ENCODE results near the gene PCDHA2.
"Not testable (repeated sequence)": the region's sequence is repeated elsewhere in the genome, so short reads cannot be mapped to it uniquely, and the experiment has no call there.

The PCDHA2 gene

DNA sequence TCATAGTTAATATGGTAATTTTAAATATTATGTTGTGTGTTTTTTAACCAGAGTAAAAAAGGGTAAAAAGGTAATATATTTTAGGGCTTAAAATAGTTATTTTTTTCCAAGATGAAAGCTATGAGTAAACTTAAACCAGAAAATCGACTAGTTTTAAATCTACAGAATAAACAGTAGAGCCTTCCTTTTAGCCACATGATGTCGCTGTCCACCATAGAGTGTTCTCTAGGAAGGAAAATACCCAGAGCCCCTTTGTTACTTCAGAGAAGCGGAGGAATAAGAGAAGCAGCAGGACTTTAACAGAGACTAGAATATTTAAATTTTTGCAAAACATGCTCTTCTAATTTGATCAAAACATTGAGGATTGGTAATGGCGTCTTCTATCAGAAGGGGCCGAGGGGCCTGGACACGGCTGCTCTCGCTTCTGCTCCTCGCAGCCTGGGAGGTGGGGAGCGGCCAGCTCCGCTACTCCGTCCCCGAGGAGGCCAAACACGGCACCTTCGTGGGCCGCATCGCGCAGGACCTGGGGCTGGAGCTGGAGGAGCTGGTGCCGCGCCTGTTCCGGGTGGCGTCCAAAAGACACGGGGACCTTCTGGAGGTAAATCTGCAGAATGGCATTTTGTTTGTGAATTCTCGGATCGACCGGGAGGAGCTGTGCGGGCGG, at the start of gene PCDHA2:
Gene PCDHA2 (plus strand): TSS at position 258 of the 664 bp plus-strand sequence.
- ATAC-seq, result no peak

DNA sequence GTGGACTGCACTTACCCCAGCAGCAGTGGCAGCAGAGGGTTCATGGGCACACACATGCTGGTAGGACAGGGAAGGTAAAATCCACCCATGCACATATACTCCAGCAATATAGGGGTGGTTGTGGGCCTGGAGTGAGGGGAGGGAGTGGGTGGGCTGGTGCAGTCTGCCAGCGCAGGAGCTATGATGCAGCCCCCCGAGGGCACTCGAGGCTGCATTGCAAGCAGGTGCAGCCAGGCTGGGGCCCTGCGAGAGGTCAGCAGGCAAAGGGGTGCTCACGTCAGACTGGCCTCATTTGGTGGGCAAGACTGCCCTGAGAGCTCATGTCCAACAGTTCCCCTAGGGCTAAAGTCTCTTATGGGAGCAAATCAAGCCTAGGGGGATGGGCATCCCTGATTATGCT, 41.1 kb upstream of the PCDHA2 start:
- no peak for ATAC-seq

DNA sequence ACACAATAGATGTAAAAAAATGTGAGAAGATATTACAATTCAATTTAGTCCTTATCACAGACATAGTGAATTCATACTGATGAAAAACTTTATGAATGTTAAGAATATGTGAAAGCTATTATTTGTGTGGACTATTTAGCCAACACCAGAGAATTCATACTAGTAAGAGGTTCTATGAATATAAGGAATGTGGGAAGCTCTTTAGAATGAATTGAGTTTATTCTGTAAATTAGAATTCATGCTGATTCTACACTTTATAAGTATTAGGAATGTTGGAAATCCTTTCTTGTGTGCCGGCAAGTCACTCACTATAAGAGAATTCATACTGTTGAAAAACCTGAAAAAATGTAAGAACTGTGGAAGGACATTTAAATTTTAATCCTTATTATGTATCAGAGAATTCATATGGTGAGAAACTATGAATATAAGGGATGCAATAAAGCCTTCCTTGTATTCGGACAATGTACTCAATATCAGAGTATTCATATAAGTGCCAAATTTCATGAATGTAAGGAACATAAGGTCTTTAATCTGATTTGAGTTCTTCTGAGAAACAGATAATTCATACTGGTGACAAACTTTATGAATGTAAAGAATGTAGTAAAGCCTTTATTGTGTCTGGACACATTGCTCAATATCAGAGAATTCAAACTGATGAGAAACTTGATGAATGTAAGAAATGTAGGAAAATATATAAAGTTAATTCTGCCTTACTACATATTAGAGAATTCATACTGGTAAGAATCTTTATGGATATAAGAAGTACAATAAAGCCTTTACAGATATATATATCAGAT, 30.3 kb upstream of the PCDHA2 start:
- no peak for ATAC-seq

DNA sequence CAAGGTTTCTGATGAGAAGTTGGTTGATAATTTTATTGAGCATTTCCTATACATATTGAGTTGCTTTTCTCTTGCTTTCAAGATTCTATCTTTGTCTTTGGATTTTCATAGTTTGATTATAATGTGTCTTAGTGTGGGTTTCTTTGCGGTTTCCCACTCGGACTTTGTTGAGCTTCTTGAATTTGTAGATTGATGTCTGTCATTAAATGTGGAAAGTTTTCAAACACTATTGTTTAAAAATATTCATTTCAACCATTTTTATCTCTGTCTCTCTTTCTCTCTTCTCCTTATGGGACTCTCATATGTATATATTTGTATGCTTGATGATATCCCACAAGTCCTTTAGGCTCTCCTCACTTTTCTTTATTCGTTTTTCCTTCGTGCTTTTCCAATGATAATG, 27.2 kb upstream of the PCDHA2 start:
- no peak for ATAC-seq

DNA sequence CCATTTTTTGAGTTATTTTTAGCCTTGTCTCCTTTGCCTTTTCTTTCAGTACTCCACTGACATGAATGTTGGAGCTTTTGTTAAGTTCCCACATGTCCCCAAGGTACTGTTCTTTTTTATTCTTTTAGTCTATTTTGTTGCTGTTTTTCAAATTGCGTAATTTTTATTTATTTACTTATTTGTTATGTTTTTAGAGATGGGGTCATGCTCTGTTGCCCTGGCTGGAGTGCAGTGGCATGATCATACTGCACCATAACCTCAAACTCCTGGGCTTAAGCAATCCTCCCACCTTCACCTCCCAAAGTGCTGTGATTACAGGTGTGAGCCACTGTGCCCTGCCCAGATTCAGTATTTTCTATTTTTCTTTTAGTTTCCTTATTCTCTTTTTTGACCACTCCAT, 14.1 kb upstream of the PCDHA2 start:
- no peak for ATAC-seq

DNA sequence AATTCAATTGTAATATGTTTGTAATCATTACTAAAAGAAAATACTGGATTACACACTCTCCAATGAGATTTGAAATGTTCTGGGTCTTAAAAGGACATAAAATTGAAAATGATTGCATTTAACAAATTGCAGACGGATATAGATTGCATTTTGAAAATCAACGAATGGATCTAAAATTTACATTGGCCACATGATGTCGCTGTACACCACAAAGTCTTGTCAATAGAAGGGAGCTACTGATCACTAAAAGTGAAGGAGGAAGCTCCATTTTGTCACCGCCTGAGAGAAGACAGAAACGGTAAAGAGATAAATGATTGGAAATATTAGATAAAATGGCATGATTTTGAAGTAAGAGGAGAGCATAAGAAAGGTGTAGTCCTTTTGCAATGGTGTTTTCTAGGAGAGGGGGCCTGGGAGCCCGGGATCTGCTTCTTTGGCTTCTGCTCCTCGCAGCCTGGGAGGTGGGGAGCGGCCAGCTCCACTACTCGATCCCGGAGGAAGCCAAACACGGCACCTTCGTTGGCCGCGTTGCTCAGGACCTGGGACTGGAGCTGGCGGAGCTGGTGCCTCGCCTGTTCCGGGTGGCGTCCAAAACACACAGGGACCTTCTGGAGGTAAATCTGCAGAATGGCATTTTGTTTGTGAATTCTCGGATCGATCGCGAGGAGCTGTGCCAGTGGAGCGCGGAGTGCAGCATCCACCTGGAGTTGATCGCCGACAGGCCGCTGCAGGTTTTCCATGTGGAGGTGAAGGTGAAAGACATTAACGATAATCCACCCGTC, 8.6 kb upstream of the PCDHA2 start, which contains the start of gene PCDHA1:
Gene PCDHA1 (plus strand): TSS at position 236 of the 782 bp plus-strand sequence.
- ATAC-seq, result no peak

DNA sequence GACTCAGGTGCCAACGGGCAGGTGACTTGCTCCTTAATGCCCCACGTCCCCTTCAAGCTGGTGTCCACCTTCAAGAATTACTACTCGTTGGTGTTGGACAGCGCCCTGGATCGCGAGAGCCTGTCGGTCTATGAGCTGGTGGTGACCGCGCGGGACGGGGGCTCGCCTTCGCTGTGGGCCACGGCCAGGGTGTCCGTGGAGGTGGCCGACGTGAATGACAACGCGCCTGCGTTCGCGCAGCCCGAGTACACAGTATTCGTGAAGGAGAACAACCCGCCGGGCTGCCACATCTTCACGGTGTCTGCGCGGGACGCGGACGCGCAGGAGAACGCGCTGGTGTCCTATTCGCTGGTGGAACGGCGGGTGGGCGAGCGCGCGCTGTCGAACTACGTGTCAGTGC, 7.2 kb upstream of the PCDHA2 start:
- not testable (repeated sequence) for ATAC-seq

DNA sequence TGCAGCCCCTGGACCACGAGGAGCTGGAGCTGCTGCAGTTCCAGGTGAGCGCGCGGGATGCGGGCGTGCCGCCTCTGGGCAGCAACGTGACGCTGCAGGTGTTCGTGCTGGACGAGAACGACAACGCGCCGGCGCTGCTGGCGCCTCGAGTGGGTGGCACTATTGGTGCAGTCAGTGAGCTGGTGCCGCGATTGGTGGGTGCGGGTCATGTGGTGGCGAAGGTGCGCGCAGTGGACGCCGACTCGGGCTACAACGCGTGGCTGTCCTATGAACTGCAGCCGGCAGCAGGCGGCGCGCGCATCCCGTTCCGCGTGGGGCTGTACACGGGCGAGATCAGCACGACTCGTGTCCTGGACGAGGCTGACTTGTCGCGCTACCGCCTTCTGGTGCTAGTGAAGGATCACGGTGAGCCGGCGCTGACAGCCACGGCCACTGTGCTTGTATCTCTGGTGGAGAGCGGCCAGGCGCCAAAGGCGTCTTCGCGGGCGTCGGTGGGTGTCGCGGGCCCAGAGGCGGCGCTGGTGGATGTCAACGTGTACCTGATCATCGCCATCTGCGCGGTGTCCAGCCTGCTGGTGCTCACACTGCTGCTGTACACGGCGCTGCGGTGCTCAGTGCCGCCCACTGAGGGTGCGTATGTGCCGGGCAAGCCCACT, 6.7 kb upstream of the PCDHA2 start:
- not testable (repeated sequence) for ATAC-seq

DNA sequence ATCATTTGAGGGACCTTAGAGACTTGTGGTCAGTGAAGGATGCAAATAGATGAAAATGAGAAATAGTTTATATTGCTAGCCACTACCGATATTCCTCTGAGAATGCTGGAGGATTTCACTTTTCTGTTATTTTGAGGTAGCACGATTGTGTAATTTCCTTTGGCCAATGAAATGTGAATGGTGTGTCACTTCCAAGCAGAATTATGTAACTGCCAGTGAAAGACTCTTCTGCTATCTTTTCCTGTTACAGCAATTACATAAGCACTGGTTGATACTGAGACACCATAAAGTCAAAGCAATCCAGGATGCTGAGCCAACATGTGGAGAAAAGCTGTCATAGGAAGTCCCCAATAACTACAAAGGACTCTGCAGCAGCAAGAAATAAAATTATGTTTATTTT, 3.6 kb upstream of the PCDHA2 start:
- ATAC-seq, result no peak

DNA sequence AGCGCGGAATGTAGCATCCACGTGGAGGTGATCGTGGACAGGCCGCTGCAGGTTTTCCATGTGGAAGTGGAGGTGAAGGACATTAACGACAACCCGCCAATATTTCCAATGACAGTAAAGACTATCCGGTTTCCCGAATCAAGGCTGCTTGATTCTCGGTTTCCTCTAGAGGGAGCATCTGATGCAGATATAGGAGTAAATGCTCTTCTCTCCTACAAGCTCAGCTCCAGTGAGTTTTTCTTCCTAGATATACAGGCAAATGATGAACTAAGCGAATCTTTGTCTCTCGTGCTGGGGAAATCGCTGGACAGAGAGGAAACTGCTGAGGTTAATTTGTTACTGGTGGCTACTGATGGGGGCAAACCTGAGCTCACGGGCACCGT, 598 bp downstream of the PCDHA2 start:
- ATAC-seq, result no peak

DNA sequence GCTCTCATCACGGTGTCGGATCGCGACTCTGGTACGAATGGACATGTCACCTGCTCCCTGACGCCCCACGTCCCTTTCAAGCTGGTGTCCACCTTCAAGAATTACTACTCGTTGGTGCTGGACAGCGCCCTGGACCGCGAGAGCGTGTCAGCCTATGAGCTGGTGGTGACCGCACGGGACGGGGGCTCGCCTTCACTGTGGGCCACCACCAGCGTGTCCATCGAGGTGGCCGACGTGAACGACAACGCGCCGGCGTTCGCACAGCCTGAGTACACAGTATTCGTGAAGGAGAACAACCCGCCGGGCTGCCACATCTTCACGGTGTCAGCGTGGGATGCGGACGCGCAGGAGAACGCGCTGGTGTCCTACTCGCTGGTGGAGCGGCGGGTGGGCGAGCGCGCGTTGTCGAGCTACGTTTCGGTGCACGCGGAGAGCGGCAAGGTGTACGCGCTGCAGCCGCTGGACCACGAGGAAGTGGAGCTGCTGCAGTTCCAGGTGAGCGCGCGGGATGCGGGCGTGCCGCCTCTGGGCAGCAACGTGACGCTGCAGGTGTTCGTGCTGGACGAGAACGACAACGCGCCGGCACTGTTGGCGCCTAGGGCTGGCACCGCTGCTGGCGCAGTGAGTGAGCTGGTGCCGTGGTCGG, 1.5 kb downstream of the PCDHA2 start:
- not testable (repeated sequence) for ATAC-seq

DNA sequence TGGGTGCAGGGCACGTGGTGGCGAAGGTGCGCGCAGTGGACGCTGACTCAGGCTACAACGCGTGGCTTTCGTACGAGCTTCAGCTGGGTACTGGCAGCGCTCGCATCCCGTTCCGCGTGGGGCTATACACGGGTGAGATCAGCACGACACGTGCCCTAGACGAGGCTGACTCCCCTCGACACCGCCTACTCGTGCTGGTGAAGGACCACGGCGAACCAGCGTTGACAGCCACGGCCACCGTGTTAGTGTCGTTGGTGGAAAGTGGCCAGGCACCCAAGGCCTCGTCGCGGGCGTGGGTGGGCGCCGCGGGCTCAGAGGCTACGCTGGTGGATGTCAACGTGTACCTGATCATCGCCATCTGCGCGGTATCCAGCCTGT, 2.1 kb downstream of the PCDHA2 start:
- no peak for ATAC-seq

DNA sequence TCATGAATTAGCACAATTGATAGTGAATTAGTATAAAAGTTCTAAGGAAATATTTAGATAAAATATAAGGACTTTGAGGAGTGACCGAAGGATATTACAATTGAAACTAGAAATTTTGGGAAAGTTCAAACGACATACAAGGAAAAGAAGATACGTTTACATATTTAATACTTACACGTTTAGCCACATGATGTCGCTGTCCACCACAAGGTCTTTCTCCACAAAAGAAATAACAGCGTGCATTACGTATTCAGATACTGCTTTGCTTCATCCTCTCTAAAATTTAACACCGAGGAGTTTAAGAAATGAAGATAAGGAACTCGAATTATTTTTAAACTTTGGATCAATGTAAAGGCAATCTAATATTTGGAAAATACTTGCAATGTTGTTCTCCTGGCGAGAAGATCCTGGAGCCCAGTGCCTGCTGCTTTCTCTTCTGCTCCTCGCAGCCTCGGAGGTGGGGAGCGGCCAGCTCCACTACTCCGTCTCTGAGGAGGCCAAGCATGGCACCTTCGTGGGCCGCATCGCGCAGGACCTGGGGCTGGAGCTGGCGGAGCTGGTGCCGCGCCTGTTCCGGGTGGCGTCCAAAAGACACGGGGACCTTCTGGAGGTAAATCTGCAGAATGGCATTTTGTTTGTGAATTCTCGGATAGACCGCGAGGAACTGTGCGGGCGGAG, 6.3 kb downstream of the PCDHA2 start, which contains the start of gene PCDHA3:
Gene PCDHA3 (plus strand): TSS at position 242 of the 678 bp plus-strand sequence.
- ATAC-seq, result no peak

DNA sequence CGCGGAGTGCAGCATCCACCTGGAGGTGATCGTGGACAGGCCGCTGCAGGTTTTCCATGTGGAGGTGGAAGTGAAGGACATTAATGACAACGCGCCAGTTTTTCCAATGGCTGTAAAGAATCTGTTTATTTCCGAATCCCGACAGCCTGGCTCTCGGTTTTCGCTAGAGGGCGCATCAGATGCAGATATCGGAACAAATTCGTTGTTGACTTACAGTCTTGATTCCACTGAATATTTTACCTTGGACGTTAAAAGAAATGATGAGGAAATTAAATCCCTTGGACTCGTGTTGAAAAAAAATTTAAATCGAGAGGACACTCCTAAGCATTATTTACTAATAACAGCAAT, 6.8 kb downstream of the PCDHA2 start:
- no peak for ATAC-seq

DNA sequence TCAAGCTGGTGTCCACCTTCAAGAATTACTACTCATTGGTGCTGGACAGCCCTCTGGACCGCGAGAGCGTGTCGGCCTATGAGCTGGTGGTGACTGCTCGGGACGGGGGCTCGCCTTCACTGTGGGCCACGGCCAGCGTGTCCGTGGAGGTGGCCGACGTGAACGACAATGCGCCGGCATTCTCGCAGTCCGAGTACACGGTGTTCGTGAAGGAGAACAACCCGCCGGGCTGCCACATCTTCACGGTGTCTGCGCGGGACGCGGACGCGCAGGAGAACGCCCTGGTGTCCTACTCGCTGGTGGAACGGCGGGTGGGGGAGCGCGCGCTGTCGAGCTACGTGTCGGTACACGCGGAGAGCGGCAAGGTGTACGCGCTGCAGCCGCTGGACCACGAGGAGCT, 7.7 kb downstream of the PCDHA2 start:
- ATAC-seq, result not testable (repeated sequence)

DNA sequence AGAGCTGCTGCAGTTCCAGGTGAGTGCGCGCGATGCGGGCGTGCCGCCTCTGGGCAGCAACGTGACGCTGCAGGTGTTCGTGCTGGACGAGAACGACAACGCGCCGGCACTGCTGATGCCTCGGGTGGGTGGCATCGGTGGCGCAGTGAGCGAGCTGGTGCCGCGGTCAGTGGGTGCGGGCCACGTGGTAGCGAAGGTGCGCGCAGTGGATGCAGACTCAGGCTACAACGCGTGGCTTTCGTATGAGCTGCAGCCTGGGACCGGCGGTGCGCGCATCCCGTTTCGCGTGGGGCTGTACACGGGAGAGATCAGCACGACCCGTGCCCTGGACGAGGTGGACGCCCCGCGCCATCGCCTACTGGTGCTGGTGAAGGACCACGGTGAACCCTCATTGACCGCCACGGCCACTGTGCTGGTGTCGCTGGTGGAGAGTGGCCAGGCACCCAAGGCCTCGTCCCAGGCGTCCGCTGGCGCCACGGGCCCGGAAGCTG, 8.2 kb downstream of the PCDHA2 start:
- ATAC-seq, result no peak

DNA sequence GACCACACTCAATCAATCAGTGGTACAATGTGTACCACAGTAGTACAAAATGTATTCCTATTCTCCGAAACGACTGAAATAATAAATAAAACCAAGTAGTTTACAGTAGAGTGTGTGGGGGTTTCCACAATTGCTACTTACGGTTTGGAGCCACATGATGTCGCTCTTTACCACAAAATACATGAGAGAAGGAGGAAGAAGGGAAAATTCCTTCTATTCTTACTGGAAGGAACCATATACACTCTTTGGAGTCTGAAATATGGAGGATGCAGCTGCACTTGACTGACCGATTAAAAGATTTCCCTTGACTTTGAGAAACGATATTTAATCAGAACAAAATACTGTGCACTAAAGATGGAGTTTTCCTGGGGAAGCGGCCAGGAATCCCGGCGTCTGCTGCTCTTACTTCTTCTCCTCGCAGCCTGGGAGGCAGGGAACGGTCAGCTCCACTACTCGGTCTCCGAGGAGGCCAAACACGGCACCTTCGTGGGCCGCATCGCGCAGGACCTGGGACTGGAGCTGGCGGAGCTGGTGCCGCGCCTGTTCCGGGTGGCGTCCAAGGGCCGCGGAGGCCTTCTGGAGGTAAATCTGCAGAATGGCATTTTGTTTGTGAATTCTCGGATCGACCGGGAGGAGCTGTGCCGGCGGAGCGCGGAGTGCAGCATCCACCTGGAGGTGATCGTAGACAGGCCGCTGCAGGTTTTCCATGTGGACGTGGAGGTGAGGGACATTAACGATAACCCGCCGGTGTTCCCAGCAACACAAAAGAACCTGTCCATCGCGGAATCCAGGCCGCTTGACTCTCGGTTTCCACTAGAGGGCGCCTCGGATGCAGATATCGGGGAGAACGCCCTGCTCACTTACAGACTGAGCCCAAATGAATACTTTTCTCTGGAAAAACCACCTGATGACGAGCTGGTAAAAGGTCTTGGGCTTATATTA, 12.5 kb downstream of the PCDHA2 start, which contains the start of gene PCDHA4:
Gene PCDHA4 (plus strand): TSS at position 235 of the 942 bp plus-strand sequence.
- no peak for ATAC-seq

DNA sequence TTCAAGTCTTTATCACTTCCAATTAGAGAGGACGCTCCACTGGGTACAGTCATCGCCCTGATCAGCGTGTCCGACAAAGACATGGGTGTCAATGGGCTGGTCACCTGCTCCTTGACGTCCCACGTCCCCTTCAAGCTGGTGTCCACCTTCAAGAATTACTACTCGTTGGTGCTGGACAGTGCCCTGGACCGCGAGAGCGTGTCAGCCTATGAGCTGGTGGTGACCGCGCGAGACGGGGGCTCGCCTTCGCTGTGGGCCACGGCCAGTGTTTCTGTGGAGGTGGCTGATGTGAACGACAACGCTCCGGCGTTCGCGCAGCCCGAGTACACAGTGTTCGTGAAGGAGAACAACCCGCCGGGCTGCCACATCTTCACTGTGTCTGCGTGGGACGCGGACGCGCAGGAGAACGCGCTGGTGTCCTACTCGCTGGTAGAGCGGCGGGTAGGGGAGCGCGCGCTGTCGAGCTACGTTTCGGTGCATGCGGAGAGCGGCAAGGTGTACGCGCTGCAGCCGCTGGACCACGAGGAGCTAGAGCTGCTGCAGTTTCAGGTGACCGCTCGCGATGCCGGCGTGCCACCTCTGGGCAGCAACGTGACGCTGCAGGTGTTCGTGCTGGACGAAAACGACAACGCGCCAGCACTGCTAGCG, 13.7 kb downstream of the PCDHA2 start:
- ATAC-seq, result not testable (repeated sequence)

DNA sequence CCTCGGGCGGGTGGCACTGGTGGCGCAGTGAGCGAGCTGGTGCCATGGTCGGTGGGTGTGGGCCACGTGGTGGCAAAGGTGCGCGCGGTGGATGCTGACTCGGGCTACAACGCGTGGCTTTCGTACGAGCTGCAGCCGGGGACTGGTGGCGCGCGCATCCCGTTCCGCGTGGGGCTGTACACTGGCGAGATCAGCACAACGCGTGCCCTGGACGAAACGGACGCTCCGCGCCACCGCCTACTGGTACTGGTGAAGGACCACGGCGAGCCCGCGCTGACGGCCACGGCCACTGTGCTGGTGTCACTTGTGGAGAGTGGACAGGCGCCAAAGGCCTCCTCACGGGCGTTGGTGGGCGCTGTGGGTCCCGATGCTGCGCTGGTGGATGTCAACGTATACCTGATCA, 14.2 kb downstream of the PCDHA2 start:
- no peak for ATAC-seq

Measured in activated CD4-positive, CD25-positive, alpha-beta regulatory T cell treated with anti-CD3 and anti-CD28 coated beads, Interleukin-2, amount 50 U/mL, for 24 hours (primary cell).